Heart left ventricle (tissue), 13 donors: ENCODE results near the gene JPH4.

Experiments used
- POLR2A ChIP-seq, 2 donors: fragments of 450-650 bp; IDR thresholded peaks; one replicate each; pipeline ENCODE4 v1.6.1; 2017; ENCODE audit warnings: antibody characterized with exemption in 2 of 2, mild to moderate bottlenecking in 2 of 2, moderate library complexity in 2 of 2
- TF ChIP-seq, protein P1 (sequence below), 12 donors: fragments of 200-600 bp; sonication (generic) in 4 of 12; IDR thresholded peaks; one replicate each; pipeline versions ENCODE4 v1.5.0 to v1.8.0; 2018 to 2022; ENCODE audit warnings: antibody characterized with exemption in 12 of 12, mild to moderate bottlenecking in 5 of 12
- donor health status: ischemic (EF 13 %, LVEDD 7.1; RV severe dilation, severe dysfunction).
- donor health status: DM: no; HTN: yes; CAD: no.
- donor health status: DM: no; HTN: no; CAD: no.
- donor health status: ischemic (EF 25% LVEDD 6.9; RV normal size, moderate dysfunction).
- donor health status: ischemic (EF 25% LVEDD 5.7; RV mildly dilated, moderate dysfunction).
- donor health status: ischemic (EF 35%, LVEDD 5.7; RV mildly dilated, moderate dysfunction).
- donor health status: nonischemic (EF 11% LVEDD 7.7; RV severe dilation, severe dysfunction).
- donor health status: DM: yes; HTN: yes; CAD: no.
- donor health status: PGD.
- donor health status: ischemic (EF 29% LVEDD 5.4; RV normal size, mild dysfunction).
- donor health status: nonischemic (EF 23%, LVEDD 6.1; RV moderate dilation, normal function).

DNA sequence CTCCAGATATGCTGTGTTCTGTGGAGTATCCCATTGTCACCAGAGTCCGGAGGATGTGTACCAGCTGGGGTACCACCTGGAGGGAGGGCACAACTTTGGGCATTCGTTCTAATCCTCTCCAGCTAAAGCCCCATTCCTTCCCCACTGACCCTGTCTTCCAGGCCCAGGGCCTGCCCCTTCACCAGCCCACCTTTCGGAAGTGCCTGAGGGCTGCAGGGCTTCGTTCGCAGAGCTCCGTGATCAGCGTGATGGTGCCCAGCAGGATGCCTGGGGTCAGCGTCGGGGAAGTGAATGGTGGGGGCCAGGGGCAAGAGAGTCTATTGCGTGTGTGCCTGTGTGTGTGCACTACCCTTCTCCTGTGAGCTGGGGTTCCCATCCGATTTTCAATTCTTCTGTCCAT lies 13.0 kb downstream of the JPH4 start:
- TF ChIP-seq, protein P1, sequence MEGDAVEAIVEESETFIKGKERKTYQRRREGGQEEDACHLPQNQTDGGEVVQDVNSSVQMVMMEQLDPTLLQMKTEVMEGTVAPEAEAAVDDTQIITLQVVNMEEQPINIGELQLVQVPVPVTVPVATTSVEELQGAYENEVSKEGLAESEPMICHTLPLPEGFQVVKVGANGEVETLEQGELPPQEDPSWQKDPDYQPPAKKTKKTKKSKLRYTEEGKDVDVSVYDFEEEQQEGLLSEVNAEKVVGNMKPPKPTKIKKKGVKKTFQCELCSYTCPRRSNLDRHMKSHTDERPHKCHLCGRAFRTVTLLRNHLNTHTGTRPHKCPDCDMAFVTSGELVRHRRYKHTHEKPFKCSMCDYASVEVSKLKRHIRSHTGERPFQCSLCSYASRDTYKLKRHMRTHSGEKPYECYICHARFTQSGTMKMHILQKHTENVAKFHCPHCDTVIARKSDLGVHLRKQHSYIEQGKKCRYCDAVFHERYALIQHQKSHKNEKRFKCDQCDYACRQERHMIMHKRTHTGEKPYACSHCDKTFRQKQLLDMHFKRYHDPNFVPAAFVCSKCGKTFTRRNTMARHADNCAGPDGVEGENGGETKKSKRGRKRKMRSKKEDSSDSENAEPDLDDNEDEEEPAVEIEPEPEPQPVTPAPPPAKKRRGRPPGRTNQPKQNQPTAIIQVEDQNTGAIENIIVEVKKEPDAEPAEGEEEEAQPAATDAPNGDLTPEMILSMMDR (IDR thresholded peaks at IDR 0.05), result no peak
- no peak for TF ChIP-seq POLR2A (IDR thresholded peaks at IDR 0.05)
